HG02852 (cell line): ENCODE results near the gene ARFGEF3.

ENCODE experiments used
- ATAC-seq: cut with Tn5 transposase; IDR thresholded peaks from one replicate; pipeline ENCODE4 v1.9.1; 2021; ENCODE audit warnings: mild to moderate bottlenecking, moderate library complexity; ENCODE audit not compliant: unreplicated experiment

Gene ARFGEF3

DNA sequence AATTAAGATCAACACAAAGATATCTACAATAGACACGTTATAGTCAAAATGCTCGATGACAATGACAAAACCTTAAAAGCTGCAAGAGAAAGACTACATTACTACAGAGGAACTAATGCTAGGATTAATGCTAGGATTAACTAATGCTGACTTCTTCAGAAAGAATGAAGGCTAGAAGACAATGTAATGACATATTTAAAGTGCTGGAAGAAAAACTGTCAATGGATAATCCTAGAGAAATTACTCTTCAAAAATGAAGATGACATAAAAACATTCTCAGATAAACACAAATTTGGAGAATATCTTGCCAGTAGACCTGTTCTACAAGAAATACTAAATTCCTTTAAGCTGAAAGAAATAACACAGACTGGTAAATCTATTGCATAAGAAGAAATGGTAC, 140.8 kb downstream of the ARFGEF3 start:
- ATAC-seq = no peak

DNA sequence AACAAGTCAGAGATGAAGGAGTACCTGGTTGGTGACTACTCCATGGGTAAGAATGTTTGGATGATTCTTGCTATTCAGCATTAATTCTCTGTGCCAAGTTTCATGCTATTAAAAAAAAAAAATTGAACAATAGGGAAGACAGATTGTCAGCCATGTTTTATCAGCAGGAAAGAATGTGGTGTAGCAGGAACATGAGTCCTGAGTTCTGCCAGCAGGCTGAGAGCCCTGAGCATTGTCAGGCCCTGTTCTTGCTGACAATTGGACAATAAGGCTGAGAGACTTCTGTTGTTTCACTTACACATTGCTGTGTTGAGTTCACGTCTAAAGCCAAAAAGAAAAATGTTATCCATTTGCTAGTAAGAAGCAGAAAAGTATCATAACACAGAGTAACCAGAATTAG, 145.6 kb downstream of the ARFGEF3 start:
- ATAC-seq = no peak

DNA sequence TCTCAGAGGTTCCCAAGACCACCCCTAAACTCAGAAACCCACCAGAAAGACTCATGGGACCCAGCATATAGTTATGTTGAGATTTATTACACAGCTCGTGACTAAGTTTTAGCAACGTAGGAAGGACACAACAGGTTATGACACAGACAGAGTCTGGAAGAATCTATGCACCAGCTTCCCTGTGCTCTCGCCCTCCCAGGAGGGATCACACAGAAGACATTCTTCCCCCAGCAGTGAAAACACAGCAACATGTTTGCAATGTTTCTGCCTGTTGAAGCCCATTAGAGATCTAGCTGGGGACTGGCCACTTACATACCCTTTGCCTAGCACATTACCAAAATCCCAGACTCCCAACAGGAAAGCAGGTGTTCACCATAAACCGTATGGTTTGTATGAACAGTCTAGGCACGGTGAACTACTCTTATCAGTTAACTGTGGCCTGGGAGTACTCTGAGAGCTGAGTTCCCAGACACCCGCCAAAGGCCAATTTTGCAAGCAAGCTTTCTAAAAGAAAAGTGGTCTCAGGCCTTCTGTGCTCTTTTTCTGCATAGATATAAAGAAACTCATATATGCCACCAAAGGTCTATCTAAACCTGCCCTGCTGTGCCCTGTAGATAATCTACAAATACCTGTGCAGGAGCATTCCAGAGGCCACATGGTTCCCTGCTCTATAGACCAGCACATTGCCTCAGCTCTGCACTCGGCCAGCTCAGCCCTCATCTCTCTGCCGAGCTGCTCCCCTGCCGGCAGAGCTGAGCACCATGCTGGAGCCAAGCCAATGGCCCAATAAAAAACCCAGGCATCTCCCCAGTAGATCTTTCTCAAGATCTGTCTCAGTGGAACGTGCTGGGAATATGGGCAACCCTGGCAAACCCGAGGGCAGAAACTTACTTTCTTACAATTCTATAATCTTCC, 146.3 kb downstream of the ARFGEF3 start:
- ATAC-seq = no peak

DNA sequence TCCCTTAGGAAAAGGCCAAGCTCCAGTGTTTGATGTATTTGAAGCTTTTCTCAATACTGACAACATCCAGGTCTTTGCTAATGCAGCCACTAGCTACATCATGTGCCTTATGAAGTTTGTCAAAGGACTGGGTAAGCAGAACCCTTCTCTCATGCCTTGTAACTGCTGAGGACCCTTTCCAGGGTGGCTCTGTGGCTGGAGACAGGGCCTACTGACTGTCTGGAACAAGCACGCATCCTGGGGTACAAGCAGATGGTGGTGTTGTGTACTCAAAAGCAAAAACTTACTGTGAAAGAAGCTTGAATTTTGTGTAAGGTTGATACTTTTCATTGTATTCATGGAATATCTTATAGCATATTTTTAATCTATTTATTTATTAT, 147.0 kb downstream of the ARFGEF3 start:
- ATAC-seq = no peak

DNA sequence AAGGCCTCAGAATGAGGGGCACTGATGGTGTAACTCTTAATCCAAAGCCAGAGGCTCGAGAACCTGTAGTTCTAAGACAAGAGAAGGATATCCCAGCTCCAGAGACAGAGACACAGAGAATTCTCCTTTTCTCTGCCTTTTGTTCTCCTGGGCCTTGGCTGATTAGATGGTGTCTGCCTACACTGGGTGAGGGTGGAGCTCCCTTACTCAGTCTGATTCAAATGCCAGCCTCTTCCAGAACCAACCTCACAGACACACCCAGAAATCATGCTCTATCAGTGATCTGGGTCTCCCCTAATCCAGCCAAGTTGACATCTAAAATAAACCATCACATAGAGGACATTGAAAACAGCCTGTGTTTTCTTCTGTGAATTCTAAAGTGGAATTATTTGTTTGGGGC, 148.0 kb downstream of the ARFGEF3 start:
- ATAC-seq = no peak

DNA sequence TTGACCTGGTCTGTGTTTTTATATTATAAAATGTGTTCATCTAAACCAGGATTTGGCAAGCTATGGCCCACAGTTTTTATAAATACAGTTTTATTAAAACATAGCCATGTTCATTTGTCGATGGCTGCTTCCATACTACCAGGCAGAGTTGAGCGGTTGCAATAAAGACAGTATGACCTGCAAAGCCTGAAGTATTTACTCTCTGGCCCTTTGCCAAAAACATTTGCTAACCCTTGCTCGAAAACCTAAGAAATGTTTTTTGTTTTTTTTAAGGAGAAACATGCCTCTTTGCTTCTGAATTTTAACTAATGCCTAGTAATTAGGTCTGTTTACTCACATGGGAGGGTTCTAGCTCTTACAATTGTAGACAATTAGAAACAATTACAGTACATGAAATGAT, 148.6 kb downstream of the ARFGEF3 start:
- ATAC-seq = no peak

DNA sequence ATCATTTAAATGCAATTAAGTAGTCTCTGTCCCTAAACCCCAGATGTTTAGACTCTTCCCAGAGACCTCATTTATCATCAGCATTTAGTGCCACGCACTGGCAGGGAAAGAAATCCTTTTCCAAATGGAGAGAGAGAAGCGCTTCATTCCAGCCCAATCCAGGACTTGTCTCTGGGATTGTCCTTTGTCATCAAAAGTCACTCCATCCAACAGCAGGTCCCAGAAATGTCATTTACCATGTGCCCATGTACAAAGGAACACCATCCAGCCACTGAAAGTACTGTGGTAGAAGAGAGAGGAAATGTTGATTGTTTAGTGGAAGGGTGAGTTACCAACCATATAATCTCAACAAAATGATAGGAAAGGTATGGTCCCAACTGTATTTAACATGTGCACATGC, 149.1 kb downstream of the ARFGEF3 start:
- ATAC-seq = no peak

DNA sequence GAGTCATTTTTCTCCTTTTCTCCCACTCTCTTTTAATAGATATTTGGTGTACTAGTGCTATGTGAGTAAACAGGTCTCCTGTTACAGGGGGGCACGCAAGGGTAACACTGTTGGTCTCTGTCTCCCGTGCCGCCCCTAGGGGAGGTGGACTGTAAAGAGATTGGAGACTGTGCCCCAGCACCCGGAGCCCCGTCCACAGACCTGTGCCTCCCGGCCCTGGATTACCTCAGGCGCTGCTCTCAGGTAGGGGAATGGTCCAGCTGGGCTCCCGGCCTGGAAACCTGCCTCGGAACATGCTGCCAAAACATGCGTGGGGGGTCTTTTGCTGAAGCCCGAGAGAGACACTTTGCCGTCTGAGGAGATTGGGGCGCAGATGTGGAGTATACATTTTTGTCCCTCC, 149.5 kb downstream of the ARFGEF3 start:
- ATAC-seq = no peak

DNA sequence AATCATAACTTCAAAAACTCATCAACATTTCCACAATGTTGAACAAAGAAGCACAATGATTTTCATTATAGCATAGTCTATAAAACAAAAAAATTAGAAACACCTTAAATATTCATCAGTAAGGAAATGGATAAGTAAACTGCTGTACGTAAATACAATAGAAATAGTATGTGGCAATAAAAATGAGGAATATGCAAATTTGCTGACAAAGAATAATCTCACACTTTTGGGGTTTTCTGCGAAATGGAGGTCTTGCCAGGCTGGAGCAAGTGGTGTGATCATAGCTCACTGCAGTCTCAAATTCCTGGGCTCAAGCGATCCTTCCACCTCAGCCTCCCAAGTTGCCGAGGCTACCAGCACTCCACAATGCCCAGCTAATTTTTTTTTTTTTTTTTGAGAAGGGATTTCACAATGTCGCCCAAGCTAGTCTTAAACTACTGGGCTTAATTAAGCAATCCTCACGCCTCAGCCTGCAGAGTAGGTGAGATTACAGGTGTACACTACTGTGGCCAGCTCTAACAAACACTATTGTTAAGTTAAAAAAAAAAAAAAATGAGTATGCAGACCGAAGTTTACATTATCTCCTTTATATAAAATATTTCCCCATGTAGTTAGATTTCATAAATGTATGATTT, 157.1 kb downstream of the ARFGEF3 start:
- no peak for ATAC-seq

DNA sequence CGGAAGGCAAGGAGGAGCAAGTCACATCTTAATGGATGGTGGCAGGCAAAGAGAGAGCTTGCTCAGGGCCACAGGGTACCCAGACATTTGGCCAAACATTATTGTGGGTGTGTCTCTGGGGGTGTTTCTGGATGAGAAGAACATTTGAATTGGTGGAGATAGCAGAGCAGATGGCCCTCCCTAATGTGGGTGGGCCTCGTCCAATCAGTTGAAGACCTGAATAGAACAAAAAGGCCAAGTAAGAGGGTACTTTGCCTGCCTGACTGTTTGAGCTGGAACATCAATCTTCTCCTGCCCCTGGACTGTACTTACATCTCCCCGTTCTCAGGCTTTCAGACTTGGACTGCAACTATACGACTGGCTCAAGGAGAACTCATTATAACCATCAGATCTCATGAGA, 160.2 kb downstream of the ARFGEF3 start:
- ATAC-seq = no peak

DNA sequence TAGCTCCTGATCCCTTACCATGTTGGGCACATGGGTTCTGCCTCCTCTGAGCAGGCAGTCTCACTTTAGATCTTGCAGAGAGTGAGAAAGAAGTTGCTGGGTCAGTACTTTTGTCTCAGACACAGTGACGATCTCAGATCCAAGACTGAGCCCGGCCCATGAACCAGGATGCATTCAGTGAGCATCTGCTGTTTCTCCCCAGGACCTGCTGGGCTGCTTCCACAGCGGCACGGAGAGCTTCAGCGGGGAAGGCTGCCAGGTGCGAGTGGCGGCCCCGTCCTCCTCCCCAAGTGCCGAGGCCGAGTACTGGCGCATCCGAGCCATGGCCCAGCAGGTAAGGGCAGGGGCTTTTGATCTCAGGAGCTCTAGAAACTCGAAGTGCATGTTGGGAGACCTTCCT, 162.1 kb downstream of the ARFGEF3 start:
- no peak for ATAC-seq

DNA sequence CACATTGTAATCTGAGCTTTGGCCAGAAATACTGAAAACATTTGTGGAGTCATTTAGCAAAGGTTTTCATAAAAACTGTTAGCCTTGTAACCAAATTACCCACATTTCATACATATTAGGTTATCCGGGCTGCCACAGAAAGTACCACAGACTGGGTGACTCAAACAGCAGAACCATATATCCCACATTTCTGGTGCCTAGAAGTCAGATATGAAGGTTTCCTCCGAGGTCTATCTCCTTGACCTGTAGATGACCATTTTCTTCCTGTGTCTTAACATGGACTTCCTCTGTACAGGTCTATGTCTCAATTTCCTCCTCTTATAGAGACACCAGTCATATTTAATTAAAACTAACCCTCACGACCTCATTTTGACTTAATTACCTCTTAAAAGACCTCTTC, 166.5 kb downstream of the ARFGEF3 start:
- ATAC-seq = no peak

DNA sequence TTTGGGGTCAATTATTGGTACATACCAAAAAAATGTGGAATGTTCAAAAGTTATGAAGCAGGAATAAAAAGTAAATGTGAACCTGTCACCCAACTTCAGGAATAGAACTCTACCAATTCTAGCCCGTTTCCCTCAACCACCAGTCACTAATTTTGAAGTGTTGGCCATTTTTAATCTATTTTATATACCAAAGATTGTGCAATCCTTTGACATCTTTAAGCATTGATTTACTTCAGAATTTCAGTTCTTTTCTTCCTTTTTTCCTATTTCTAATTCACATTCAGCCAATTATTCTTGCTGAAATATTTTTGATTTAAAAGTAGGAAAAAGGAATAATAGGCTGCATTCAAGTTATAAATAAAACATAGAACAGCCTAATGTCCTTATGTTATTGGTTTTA, 169.0 kb downstream of the ARFGEF3 start:
- ATAC-seq = no peak

DNA sequence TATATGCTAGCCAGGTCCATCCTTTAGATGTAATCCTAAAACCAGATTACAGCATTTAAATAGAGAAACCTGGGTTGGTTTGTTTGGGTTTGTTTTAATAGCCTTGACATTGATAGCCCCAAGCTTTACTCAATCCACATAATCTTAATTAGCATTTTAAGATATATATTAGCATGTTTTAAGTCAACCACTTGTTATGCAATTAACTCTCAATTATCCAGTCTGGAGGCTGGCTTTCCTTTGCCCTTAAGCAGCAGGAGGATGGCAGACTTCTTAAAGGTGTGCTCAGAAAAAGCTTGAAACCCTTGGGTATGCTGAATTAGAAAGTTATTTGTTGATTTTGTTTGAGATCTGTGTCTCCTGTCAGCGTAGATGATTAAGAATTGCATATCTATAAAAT, 169.7 kb downstream of the ARFGEF3 start:
- ATAC-seq = no peak

DNA sequence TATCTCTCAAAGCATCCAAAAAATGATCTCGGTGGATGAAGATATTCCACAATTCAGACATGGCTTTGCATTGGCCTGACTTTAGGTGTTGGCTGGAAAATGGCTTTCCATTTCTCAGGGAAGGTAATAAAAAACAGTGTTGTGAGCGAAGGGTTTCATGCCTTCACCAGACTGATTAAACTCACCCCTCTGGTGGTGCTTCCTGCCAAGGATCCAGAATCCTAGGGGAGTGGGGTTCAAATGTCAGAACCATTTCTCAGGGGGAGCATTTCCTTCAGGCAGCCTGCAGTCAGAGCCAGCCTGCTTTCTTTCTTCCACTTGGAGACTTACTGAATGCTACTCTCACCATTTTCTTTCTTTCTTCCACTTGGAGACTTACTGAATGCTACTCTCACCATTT, 170.2 kb downstream of the ARFGEF3 start:
- ATAC-seq = no peak

DNA sequence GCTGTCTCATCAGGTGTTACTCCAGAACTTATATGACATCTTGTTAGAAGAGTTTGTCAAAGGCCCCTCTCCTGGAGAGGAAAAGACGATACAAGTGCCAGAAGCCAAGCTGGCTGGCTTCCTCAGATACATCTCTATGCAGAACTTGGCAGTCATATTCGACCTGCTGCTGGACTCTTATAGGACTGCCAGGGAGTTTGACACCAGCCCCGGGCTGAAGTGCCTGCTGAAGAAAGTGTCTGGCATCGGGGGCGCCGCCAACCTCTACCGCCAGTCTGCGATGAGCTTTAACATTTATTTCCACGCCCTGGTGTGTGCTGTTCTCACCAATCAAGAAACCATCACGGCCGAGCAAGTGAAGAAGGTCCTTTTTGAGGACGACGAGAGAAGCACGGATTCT, 172.3 kb downstream of the ARFGEF3 start:
- no peak for ATAC-seq

DNA sequence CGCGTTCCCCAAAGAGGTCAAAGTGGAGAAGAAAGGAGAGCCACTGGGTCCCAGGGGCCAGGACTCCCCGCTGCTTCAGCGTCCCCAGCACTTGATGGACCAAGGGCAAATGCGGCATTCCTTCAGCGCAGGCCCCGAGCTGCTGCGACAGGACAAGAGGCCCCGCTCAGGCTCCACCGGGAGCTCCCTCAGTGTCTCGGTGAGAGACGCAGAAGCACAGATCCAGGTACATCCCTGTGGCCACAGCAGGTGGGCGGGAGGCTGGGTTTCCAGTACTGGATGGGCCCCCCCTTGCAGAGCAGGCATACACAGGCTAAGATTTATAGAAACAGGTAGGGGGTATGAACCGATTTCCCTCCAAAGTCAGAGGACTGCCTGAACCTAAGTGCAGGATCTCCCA, 173.2 kb downstream of the ARFGEF3 start:
- ATAC-seq = no peak

DNA sequence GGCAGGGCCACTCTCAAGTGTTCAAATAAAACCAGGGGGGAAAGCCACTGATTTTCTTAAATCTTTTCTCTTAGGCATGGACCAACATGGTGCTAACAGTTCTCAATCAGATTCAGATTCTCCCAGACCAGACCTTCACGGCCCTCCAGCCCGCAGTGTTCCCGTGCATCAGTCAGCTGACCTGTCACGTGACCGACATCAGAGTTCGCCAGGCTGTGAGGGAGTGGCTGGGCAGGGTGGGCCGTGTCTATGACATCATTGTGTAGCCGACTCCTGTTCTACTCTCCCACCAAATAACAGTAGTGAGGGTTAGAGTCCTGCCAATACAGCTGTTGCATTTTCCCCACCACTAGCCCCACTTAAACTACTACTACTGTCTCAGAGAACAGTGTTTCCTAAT, 174.5 kb downstream of the ARFGEF3 start:
- no peak for ATAC-seq

DNA sequence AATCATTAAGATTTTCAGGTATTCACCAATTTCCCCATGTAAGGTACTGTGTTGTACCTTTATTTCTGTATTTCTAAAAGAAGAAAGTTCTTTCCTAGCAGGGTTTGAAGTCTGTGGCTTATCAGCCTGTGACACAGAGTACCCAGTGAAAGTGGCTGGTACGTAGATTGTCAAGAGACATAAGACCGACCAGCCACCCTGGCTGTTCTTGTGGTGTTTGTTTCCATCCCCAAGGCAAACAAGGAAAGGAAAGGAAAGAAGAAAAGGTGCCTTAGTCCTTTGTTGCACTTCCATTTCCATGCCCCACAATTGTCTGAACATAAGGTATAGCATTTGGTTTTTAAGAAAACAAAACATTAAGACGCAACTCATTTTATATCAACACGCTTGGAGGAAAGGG, 175.3 kb downstream of the ARFGEF3 start:
- no peak for ATAC-seq

DNA sequence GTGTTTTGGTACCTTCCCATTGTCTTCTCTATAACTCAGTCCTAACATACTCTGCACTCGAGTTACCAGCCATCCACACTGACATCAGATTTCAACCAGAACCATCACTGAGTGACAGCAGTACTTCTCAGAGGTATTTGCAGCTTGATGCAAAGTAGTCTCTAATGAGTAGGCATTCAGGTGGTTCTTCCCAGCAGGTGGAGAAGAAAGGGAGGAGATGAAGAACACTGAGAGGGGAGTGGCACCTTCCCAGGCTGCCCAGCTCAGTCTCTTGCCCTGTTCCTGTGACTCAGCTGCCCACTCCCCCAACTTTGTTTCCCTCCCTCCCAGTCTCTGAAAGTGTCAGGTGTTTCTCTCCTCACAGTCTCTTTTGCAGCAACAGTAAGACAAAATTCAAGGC, 177.3 kb downstream of the ARFGEF3 start:
- ATAC-seq = no peak

DNA sequence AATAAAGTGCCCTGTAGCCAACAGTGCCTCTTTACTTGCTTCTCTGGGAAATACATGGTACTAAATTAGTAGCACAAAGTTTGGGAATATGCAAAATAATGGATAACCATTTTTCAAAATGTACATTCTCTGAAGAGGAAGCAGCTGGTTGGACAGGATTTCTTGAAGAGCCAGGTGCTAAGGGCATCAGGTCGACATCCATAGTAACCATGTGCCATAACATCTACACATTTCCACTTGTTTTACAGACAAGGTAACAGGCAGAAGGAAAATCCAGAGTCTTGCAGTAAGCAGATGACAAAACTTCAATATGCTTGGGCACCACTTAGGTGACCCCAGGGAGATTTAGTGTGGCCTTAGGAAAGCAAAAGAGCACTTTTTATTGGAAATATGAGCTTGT, 179.4 kb downstream of the ARFGEF3 start:
- ATAC-seq = no peak

DNA sequence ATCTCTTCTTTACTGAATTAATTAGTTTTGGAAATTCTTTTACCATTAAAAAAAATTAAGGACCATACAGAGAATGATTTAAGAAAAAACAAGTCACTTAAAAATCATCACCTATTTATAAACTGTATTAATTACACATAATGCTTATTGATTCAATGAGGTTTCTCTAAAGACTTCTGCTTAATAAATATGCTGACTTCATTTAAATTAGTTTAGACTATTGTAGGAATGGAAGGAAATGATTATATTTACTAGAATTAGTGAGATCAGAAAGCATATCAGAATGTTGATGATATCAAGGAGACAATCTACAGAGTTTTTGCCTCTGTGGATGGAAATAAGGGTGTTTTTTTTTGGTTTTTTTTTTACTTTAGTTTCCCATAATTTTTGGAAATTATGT, 181.4 kb downstream of the ARFGEF3 start:
- ATAC-seq = no peak
